NCI-H774 (cell line): ENCODE measurements around the gene GIPR.
"Not testable (repeated sequence)": the region's sequence is repeated elsewhere in the genome, so short reads cannot be mapped to it uniquely, and the experiment has no call there.

Source experiments
- DNase-seq: peaks from one replicate; lab custom pipeline; 2025; lab: John Stamatoyannopoulos, UW

The GIPR gene

GRCh38 chr19:45645631-45646344 lies 22.2 kb upstream of the GIPR start:
- peak; percentile 85 for DNase-seq

- DNase-seq = no peak
Measured at GRCh38 chr19:45646345-45646698, 21.7 kb upstream of the GIPR start.

- no peak for DNase-seq
Measured at GRCh38 chr19:45650722-45651121, 17.3 kb upstream of the GIPR start.

- no peak for DNase-seq
Measured at GRCh38 chr19:45653634-45654033, 14.4 kb upstream of the GIPR start.

GRCh38 chr19:45655073-45655472 lies 12.9 kb upstream of the GIPR start:
- no peak for DNase-seq

GRCh38 chr19:45657520-45658167 lies 10.4 kb upstream of the GIPR start:
- DNase-seq = peak; percentile 48

- no peak for DNase-seq
Measured at GRCh38 chr19:45659096-45659729, 8.8 kb upstream of the GIPR start.

- DNase-seq = no peak
Measured at GRCh38 chr19:45660636-45661035, 7.4 kb upstream of the GIPR start.

GRCh38 chr19:45663800-45664199 lies 4.2 kb upstream of the GIPR start:
- DNase-seq = no peak

- DNase-seq = no peak
Measured at GRCh38 chr19:45664575-45664974, 3.4 kb upstream of the GIPR start.

- no peak for DNase-seq
Measured at GRCh38 chr19:45668342-45668871, 386 bp downstream of the GIPR start.

- DNase-seq = peak; percentile 88
Measured at GRCh38 chr19:45670670-45671453, 2.8 kb downstream of the GIPR start.

- no peak for DNase-seq
Measured at GRCh38 chr19:45674946-45675345, 6.9 kb downstream of the GIPR start.

- DNase-seq = no peak
Measured at GRCh38 chr19:45676851-45677263, 8.8 kb downstream of the GIPR start.

- DNase-seq = peak; percentile 94
Measured at GRCh38 chr19:45677351-45678230, 9.6 kb downstream of the GIPR start.

GRCh38 chr19:45681391-45682015 lies 13.5 kb downstream of the GIPR start:
- peak; percentile 81 for DNase-seq

- DNase-seq = no peak
Measured at GRCh38 chr19:45682117-45682516, 14.1 kb downstream of the GIPR start.

- no peak for DNase-seq
Measured at GRCh38 chr19:45682908-45683307, 14.9 kb downstream of the GIPR start.

- DNase-seq = not testable (repeated sequence)
Measured at GRCh38 chr19:45685045-45685444, 17.0 kb downstream of the GIPR start.

- no peak for DNase-seq
Measured at GRCh38 chr19:45687599-45687998, 19.6 kb downstream of the GIPR start.
